AG04449 (cell line): ENCODE data around the gene VCP.

Source experiments
- CTCF ChIA-PET: fragments of 350-600 bp; formaldehyde crosslinking; extraction: SDS; loops from one replicate; lab custom pipeline; 2021; ENCODE audit warnings: antibody characterized with exemption; lab: Yijun Ruan, JAX
- POLR2A ChIA-PET: fragments of 400-600, 350-600 bp; formaldehyde crosslinking; extraction: SDS; loops from one replicate; lab custom pipeline; 2020; ENCODE audit warnings: antibody characterized with exemption, inconsistent platforms; lab: Yijun Ruan, JAX
- DNase-seq: peaks from one replicate; pipeline ENCODE4 v3.0.0-alpha.2; 2010; ENCODE audit warnings: low read depth, low spot score
- H3K4me3 ChIP-seq: 2 replicates; pipeline ENCODE4 v1.5.1; 2011; ENCODE audit warnings: low read depth, mild to moderate bottlenecking, control low read depth, low read length
- CTCF ChIP-seq: IDR thresholded peaks from one replicate; pipeline ENCODE4 v1.5.1; 2011; ENCODE audit warnings: mild to moderate bottlenecking, moderate library complexity, low read length, control low read depth, inconsistent platforms; ENCODE audit not compliant: insufficient read depth; ENCODE audit errors: missing control alignments

VCP gene

DNA sequence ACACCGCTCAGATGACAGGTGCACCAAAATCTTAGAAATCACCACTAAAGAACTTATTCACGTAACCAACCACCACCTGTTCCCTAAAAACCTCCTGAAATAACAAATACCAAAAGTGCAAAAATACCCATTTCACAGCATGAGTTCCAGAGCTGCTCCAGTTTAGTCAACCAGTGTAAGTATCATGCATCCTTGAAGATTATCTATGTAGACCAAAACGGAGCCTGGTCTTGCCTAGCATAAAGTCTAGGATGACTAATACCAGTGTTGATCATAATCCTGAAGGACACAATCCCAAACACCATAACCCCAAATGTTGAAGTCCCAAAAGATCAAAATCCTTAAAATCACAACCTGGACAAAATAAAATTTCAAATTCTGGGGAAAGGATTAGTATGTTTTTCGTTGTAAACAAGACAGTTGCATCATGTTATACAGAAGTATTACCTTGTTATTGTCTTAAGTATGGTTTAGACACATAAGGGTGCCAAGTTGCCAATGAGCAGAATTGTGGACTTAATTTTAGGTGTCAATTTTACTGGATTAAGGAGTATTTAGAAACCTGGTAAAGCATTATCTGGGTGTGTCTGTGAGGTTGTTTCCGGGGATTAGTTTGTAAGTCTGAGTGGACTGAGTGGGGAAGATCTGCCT is 18.1 kb downstream of the VCP start:
- POLR2A ChIA-PET: no interaction called here
- no peak overlapping the region for H3K4me3 ChIP-seq
- DNase-seq: no peak
- CTCF ChIA-PET: interaction anchor here (1.9 to 5.8 kb wide), 3 partner anchors 9 to 157 kb away, joined by 9 to 102 read pairs (median 40); a partner anchor contains a TSS
- no peak for TF ChIP-seq CTCF

DNA sequence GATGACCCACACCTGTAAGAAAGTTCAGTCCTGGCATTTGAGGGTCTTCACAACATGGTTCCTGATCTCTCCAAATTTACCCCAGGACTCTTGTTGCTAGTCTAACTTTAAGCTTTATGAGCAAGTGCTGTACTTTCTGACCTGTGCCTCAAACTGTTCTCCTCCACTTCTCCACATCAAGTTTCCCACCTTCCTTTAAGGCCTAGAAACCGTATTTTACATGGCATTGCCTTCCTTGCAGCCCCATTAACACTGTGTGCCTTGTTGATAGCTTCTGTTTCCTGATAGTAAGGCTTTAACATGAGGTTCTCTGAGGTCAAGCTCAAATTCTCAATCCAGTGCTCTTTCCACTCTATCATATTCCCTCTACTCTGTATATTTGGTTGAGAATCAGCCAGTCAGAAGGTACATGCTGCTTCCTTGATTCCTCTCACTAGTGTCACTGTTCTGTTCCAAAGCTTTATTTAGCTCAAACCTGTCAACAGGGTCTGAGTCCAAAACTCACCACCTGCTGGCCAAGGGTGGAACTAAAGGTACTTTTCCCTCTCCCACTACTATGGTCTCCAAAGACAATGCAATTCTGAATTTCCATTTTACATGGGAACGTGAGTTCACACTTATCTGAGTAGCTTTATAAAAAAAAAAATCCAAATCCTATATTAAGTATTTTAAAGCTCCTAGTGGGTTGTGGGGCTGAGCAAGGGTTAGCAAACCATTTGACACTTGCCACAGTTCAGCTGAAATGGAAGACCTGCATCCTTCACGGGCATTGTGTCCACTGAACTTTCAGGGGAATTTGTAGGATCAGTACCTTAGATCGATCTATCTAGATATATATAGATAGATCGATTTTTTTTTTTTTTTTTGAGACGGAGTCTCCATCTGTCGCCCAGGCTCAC is 21.1 kb downstream of the VCP start:
- no peak overlapping the region for H3K4me3 ChIP-seq
- ChIA-PET CTCF (interaction anchor here (0.6 to 5.8 kb wide), 26 partner anchors 8 to 208 kb away, joined by 3 to 102 read pairs (median 5); partner anchors contain the start of genes PIGO and VCP), POLR2A (interaction anchor here (0.6 to 1.8 kb wide), 6 partner anchors 16 to 152 kb away, joined by 3 to 6 read pairs (median 4); partner anchors contain the start of gene VCP)
- peak; percentile 65 for TF ChIP-seq CTCF
- DNase-seq: no peak

DNA sequence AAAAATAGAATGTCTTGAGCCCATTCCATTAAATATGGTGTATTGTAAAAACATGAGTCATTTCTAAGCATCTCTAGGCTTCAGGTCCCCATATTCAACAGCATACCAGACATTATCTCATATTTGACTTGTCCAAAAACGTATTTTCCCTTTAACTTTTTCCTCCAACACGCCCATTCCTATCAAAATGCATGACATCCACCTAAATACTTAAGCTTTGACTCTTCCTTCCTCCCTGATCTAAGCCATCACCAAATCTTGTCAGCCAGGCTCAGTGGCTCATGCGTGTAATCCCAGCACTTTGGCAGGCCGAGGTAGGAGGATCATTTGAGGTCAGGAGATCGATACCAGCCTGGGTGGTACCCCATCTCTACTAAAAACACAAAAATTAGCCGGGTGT is 23.9 kb downstream of the VCP start:
- ChIA-PET CTCF (interaction anchor here (1.2 to 5.8 kb wide), 3 partner anchors 10 to 152 kb away, joined by 3 to 102 read pairs (median 4); a partner anchor contains a TSS), POLR2A (no interaction called here)
- DNase-seq: no peak
- H3K4me3 ChIP-seq: no peak overlapping the region
- no peak for TF ChIP-seq CTCF

- no peak for TF ChIP-seq CTCF
- no peak overlapping the region for H3K4me3 ChIP-seq
- ChIA-PET CTCF (interaction anchor here (0.7 to 3.0 kb wide), 6 partner anchors 16 to 144 kb away, joined by 3 to 14 read pairs (median 4); partner anchors contain the start of gene PIGO), POLR2A (interaction anchor here (1.4 kb wide), 1 partner anchor 36 kb away, joined by 4 read pairs; the partner anchor contains the start of gene FANCG)
- DNase-seq: no peak
Observed at GRCh38 chr9:35044071-35044470, 28.4 kb downstream of the VCP start.

GRCh38 chr9:35042891-35043545 is 29.4 kb downstream of the VCP start:
- H3K4me3 ChIP-seq: no peak overlapping the region
- POLR2A ChIA-PET: interaction anchor here (0.7 kb wide), 1 partner anchor 29 kb away, joined by 3 read pairs; the partner anchor contains the start of gene VCP
- TF ChIP-seq CTCF: no peak
- CTCF ChIA-PET: interaction anchor here (1.1 to 3.7 kb wide), 5 partner anchors 8 to 434 kb away, joined by 3 to 27 read pairs (median 3); partner anchors contain the start of genes PIGO and VCP
- no peak for DNase-seq
